ENCODE results near the gene BEX3.
"Not testable (repeated sequence)": the region's sequence is repeated elsewhere in the genome, so short reads cannot be mapped to it uniquely, and the experiment has no call there.

BEX3 gene

DNA sequence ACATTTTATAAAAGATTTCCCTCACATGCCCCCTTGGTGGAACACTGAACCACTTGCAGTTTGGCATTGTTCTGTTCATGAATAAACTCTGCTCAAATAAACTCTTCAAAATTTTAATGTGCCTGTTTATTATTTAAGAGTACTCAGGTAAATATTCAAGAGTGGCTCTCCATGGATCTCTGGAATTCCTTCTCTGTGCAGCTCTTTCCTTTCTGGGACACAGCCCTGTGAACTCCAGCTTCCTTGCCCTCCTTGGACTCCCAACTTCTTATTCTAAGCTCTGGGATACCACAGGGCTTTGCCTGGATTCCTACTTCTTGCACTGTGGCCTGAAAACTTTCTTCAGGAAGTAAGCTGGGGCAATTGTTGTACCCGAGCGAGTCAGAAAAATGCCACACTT is 8.3 kb downstream of the BEX3 start:
- DNase-seq, result no peak

DNA sequence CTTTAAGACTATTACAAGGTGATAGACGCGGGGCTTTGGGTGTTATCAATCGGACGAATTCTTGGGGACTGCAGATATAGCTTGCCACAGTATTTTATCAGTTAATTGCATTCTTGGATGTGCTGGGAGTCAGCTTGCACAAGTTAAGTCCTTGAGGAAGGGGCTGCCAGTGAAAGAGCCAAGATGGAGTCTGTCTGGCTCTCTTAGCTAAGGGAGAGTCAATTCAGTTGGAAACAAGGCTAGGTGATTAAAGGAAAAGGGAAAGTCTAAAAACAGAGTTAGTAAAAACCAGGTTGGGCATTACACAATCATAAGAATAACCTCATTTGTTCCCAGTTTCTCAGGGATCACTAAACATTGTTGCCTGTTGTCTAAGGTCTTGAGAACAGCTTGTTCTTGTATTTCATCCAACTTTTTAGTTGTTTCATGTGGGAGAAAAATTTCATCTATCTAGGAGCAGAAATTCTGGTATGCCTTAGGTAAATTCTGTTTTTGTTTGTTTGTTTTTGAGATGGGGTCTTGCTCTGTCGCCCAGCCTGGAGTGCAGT is 9.0 kb downstream of the BEX3 start:
- DNase-seq, result not testable (repeated sequence)

DNA sequence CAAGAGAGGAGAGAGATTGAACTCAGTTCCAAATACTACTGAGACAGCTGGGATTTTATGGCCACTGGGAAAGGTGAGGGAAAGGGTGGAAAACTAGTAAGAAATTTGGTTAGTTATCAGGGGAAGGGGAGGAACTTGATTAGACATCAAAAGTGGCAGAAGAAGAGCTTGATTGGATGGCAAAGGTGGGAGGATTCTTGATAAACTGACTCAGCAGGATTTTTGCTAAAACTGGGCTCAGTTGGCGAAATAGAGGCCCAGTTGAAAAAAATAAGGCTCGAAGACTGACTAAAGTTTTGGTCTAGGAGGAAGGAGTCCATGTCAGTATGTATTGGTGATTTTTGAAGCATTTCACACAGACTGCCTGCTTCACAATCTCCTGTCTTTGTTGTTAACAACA is 10.0 kb downstream of the BEX3 start:
- no peak for DNase-seq

DNA sequence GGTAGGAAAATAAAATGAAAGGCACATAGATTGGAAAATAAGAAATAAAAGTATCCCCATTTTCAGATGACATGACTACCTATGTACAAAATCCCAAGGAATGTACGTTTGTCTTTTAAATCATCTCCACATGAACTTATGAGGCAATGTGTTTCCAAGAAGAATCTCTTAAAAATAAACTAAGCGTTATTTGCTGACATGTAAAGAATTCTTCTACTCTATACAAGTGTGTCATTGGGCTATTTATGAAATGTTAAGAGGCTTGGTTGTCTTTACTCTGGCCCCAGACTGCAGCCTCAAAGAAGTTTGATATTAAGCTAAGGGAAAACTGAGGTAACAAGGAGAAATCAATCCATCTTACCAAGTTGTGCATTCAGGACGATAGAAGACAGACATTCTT is 17.1 kb downstream of the BEX3 start:
- DNase-seq, result no peak

DNA sequence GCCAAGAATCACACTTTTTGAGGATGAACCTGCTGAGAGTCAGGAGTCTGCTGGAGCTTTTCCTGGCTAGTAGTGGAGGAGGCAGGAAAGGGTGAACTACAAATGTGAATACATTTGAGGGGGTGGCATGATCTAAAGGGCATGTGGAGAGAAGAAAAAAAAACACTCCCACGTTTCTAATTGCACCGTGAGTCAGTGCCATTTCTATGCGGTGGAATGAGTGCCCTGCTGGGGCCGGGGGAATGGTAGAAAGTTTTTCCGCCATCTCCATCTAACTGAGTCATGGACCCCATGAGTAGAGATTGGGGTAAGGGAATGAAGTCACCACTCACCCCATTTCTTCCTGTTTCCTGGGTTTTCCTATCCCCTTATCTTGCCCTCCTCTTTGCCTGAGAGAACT is 19.8 kb downstream of the BEX3 start:
- no peak for DNase-seq

DNA sequence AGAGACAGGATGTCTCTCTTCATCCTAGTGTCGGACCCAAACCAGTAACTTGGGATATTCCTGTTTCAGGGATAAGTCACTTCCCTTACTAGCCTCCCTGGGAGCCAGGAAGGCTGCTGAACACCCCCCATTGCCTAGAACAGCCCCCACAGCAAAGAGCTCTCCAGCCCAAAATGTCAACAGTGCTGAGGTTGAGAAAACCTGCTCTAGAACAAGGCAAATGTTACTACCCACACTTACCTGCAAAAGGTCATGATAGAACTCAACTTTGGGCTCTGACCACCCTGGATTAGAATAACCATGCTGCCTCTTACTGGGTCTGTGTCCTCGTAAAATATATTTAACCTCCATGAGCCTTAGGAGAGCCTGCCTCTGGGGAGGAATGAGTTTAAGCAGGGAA is 20.3 kb downstream of the BEX3 start:
- no peak for DNase-seq

DNA sequence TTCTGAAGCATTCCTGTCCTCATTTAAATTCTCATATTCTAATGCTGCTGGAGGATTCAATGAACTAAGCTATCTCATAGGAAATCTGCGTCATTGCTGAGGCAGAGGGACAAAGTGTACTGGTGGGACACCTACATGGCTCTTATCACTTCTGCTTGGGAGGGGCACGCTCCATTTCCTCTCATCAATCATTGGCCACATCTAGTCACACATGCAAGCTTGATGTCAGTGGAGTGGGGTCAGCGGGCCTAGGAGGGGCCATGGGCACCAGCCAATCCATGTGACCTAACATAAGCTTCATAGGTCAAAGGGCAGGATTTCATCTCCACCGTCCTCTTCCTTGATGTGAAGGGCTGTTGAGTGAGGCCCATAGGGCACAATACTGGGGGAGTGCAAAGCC is 21.4 kb downstream of the BEX3 start:
- DNase-seq, result no peak

DNA sequence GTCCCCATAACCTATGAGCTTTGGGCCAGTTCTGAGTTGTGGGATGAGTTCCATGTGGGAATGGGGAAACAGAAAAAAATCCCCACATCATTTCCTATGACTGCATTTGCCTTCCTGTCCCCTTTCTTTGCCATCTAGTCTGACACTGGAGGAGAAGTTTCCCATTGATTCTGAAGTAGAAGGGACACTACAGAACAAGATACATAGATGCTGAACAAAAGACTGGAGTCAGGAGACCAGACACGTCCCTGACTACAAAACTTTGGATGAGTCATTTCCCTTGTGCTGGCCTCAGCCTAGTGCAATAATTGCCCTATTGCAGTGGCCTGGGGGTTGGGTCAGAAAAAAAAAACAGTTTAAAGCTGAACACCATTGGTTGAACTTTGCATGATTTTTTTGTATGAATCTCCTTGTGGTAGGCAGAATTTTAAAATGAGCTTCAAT is 22.1 kb downstream of the BEX3 start:
- DNase-seq, result no peak

DNA sequence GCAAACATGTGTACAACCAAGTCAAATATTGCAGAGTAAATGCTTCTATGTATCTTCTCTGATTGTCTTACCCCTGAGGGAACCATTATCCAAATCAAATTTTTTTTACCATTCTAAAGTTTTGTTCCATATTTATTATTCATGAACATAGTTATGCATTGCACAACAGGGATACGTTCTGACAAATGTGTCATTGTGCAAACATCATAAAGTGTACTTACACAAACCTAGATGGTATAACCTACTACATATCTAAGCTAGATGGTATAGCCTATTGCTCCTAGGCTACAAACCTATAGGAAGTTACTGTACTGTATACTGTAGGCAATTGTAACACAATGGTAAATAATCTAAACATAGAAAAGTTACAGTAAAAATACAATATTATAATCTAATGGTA is 23.4 kb downstream of the BEX3 start:
- no peak for DNase-seq

DNA sequence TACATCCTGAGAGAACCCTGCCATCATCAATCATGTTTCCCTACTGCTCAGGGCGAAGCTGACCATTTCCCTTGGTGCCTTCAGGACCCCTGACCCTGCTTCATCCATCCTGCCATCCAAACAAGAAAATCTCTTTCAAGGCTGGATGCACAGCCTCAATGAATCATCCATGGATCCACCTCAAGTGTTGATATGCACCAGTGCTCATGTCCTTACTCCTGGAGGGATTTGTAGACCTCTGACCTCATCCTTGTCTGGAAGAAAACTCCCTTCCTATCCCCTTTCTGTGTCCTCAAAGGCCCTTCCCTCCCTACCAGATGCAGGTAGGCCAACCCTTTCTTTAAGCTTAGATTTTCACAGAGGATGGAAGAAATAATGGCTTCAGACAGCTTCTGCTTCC is 24.6 kb downstream of the BEX3 start:
- DNase-seq, result no peak

DNA sequence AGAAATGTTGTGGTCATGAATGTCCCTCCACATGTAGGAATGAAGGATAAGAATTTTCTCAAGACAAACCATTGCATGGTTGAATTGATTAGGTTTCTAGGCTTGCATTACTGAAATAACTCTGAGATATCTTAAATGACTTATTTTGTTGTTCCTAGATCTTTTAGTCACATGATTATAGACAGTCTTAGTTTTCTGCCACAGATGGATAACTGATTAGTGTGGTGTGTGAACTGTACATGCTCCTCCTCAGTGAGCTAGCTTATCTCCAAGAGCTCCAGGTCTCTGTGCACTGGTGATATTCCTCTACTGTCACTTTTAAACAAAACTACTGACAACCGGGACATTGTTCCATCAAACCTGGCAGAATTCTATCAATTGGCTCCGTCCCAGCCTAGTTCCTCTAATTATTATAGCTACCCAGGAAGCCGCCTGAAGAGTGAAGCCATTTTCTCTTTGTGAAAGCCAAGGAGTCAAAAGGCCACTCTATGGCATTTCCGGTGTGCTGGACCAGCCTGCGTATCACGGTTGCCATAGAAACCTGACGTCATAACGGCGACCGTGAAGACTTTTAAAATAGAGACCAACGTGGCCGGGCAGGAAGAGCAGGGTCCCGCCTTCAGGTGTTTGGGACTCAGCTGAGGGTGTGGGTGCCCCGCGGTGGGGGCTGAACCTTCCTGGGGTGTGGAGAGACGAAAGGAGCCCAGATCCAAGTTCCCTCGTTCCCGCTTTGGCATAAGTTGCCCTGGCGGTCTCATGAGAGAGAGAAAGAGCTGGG is 28.1 kb downstream of the BEX3 start:
- no peak for DNase-seq

DNA sequence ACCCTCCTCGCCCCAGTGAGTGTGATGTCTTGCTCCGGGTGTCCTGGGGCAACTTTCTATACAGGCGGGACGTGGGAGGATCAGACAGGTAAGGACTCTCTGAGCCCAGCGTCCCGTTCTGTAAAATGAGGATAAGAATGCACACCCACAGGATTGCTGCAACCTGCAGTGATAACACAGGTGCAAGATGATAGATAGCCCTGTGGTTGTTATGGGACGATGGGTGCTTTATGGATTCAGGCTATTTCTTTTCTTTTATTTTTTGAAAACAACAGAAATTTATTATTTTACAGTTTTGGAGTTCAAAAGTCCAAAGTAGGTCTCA is 28.6 kb downstream of the BEX3 start:
- DNase-seq, result no peak

DNA sequence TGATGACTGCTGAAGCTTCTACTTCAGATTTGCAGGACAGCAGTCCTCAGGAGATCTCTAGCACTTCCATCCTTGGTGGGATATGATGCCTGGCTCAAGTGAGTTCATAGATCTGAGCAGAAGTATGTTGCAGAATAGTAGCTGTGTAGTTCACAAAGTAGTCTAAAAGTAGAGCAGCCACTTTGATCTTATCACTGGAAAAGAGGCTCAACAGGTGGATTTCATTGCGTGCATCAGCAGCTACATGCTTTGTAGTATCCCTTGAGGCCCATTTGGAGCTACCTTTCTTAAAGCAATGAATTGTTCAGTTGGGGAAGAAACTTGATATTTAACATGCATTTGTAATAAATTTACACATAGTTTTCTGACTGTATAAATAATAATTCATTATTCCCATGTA is 29.9 kb downstream of the BEX3 start:
- DNase-seq, result no peak

DNA sequence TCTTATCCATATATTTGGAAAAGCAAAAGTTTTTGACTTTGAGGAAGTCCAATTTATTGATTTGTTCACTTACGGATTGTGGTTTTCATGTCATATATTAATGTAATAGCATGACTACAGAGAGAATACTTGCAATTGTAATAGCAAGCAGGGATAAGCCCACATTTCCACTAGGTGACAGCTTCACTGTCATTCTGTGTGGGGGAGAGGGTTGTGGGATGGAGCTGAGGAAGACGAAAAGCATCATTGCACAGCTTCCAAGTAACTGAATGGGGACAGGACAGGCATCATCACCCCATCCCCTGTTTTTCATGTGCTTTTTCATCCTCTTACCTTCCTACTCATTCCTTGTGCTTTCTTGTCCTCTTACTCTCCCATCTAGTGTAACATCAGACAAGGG is 31.4 kb downstream of the BEX3 start:
- no peak for DNase-seq

DNA sequence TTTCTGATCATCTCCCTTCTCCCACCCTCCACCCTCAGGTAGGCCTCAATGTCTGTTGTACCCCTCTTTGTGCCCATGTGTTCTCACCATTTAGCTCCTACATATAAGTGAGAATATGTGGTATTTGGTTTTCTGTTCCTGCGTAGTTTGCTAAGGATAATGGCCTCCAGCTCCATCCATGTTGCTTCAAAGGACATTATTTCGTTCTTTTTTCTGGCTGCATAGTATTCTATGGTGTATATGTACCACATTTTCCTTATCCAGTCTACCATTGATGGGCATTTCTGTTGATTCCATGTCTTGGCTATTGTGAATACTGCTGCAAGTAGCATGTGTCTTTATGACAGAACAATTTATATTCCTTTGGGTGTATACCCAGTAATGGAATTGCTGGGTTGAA is 35.4 kb downstream of the BEX3 start:
- not testable (repeated sequence) for DNase-seq

DNA sequence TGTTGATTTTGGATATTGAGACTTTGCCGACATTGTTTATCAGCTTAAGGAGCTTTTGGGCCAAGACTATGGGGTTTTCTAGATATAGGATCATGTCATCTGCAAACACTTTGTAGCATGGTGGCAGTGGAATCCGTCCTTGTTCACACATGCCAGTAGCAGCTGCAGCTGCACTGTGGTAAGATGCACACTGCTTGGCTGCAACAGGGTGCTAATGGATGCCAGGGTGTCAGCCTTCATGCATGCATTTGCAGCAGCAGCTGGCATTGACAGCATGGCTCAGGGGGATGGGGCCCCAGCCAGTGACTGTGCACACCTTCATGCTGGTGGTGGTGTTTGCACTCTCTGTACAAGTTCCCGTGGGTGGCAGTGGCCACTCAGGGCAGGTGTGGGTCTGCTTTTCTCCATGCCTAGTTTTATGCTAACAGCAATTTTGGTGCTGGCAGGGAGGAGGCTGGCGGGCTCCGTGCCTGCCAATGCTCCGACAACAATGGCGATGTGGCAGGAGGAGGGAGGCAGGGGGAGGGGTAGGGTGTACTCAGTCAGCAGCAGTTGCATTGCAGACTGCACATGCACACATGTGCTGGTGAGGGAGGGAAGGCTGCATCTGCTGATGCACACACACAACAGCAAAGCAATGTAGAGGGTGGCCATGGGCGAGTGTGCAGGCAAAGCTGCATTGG is 37.5 kb downstream of the BEX3 start:
- no peak for DNase-seq

DNA sequence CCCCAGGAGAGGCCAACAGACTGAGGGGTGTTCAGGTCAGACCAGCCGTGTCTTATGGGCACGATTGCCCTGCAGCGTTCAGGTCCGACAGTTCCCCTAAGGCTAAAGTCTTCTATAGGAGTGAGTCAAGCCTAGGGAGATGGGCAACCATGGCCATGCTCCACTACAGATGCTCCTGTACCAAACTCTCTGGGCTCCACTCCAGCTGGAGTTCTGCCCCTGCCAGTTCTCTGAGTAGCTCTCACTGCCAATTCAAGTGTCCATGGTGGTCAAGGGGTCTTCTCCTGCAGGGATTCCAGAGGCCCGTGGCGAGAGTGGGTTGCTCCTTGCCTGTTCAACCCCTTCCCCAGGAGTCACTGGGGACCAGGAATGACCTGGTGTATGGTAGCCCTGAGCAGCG is 38.2 kb downstream of the BEX3 start:
- DNase-seq, result no peak

DNA sequence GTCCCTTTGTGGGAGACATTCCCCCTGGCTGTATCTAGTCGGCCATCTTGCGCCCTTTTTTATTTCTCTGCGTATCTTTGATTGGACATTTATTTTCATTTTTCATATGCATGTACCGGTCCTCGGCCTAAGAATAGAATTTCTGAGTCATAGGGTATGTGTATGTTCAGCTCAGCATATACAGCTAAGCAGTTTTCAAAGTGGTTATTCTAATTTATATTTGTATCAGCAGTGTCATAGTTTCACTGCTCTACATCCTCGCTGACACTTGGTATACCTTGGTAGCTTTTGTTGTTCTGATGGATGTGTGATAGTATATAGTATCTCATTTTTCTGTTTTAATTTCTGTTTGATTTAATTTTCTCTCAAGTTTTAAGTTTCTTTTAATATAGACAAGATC is 38.7 kb downstream of the BEX3 start:
- no peak for DNase-seq

DNA sequence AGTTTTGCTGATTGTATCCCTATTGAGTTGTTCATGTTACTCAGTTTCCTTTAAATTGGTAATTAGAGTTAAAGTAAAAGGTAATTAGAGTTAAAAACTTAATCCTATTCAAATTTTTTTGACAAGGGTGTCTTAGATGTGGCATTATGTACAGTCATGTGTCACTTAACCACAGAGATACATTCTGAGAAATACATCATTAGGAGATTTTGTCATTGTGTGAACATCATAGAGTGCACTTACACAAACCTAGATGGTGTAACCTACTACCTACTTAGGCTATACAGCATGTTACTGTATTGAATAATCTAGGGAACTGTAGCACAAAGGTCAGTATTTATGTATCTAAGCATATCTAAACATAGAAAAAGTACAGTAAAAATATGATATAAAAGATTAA is 39.2 kb downstream of the BEX3 start:
- DNase-seq, result no peak

DNA sequence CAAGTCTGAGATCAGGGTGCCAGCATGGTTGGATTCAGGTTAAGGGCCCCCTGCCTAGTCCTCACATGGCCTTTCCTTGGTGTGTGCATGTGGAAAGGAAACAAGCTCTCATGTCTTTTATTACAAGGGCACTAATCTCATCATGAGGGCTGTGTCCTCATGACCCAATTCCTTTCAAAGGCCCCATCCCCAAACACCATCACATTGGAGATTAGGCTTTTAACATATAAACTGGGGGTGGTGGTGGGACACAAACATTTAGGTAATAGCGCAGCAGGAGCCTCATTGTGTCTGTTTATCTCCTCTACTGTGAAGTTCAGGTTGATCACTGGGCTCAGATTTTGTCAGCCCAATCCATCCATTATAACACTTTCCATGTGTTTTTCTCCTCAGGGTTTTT is 41.0 kb downstream of the BEX3 start:
- DNase-seq, result no peak

DNA sequence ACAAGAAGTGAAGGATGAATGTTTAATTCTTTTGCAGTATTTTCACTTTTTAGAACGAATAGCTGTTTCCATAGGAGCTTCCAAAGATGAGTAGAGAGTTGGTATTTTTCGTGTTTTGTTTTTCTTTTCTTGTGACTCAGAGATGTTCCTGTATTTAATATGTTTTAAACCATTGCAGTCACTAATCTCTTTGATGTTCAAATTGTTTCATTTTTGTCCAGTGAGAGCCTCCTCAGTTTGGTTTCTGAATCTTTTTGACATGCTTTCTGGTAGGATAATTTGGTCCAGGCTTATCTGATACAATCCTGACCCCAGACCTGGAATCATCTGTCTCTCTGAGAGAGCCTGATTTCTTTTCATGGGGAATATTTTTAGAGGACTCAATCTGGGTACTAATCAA is 41.6 kb downstream of the BEX3 start:
- no peak for DNase-seq

DNA sequence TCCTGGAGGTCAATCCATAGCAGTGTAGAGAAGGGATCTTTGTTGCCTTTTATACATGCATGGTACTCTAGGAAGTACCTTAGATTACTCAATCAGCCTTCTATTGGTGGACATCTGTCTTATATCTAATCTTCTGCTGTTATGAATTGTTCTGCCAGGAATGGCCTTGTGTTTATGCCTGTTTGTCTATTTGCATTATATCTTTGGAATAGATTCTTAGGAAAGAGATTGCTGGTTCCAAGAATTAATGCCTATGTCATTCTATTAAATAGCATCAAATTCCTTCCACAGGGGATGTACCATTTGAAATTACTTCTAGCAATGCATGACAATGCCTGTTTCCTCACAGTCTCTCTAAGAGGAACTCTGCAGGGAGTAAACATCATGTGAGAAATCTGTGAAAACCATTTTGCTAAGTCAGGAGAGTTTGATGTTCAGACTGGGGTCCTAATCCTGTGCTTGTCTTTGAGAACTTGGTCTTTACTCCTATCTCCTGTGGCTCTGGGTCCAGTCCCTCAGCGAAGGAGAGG is 42.5 kb downstream of the BEX3 start:
- no peak for DNase-seq

DNA sequence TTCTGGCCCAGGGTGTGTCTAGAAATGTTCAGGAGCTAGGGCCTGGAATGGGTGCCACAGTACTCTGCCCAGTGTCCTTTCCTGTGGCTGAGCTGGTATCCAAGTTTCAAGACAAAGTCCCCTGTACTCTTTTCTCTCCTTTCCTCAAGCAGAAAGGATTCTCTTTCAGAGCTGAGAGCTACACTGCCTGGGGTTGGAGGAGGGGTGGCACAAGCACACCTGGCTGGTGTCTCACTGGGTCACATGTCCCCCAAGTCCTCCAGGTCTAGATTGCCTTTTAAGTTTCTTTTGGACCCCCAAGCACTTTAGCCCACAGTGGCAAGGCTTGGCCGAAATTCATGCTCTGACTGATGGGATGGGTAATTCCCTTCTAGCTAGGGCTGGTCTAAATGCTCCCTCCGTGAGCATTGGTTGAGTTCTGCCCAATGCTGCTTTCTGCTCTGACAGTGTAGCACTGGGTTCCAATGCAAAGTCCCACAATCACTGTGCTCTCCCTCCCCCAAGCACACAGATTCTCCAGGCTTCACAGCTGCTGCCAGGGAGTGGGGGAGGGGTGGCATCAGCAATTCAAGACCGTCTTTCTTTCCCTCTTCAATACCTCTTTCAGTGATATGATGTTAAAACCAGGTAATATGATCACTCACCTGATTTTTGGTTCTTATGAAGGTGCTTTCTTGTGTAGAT is 47.8 kb downstream of the BEX3 start:
- no peak for DNase-seq

Measured in GF-D8 (cell line).